ENCODE measurements around the gene SECISBP2L. TPM values are rescaled to one million over a fixed set of nuclear protein-coding genes. Genes with fewer than 3 reads are reported as not detected.

Gene SECISBP2L
- total and polyA plus RNA-seq, 9 of the 15 experiments (the other 6 are each of a cell fraction or from before 2014, with no cell fraction given) = 0.55 to 14.1 (median 10.4) TPM

DNA sequence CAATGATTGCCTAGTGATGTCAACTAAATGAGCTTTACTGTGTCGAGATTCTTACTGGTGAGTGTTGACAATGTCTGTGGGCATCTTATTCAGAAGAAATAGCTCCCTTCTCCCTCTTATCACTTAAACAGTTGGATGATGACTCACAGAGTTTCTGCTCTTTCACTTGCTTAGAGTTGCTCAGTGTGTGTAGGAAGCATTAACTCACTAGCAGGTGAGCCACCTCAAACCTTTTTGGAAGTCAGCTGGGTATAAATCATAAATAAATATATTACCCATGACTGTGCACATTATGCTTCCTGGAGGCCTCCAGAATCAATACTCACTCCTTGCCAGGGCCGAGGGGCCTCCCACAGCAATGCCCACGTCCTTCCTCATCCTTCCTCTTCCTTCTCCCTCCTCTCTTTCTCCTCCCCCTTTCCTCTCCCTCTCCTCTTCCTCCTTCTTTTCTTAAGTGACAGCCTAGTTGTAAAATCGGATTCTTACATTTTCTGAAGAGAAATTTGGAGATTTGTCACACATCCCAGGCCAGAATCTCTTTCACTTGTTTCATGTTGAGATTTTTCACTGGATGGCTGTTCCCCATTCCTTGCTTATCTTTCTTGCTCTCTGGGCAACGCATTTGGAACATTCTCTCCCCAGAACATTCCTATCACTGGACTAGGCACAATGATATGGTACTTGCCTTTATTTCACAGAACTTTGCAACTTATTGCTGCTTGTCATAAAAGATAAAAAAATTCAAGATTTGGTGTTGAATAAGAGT lies 100.0 kb downstream of the SECISBP2L start (continued):
- TF ChIP-seq, protein P1, sequence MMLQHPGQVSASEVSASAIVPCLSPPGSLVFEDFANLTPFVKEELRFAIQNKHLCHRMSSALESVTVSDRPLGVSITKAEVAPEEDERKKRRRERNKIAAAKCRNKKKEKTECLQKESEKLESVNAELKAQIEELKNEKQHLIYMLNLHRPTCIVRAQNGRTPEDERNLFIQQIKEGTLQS (IDR thresholded peaks at IDR 0.05) = peak; percentile 91
- TF ChIP-seq, protein P1 (CRISPR knock-in tag; conservative IDR thresholded peaks at IDR 0.05) = no peak
- TF ChIP-seq TAF1 (IDR thresholded peaks at IDR 0.05; ENCODE audit: control insufficient read depth, extremely low read depth, insufficient read depth, low read length, severe bottlenecking) (no peak), MCM7 (IDR thresholded peaks at IDR 0.05) (no peak), FOXA3 (CRISPR knock-in tag; conservative IDR thresholded peaks at IDR 0.05 in 1 of 2, IDR thresholded peaks at IDR 0.05 in 1 of 2) (peak in 1 of 2 experiments; percentile 44; a peak in 1 of 4 replicates), L3MBTL2 (IDR thresholded peaks at IDR 0.05) (no peak), EZH2 (IDR thresholded peaks at IDR 0.05; ENCODE audit: borderline replicate concordance, low read depth, low read length) (no peak), GTF2E2 (tag; IDR thresholded peaks at IDR 0.05) (peak; percentile 47; the same call in 1 of the 2 replicates), HDAC1 (IDR thresholded peaks at IDR 0.05) (no peak), ZNF263 (CRISPR knock-in tag; IDR thresholded peaks at IDR 0.05; ENCODE audit: borderline replicate concordance) (no peak), MTA2 (IDR thresholded peaks at IDR 0.05; ENCODE audit: low read depth) (no peak), TOE1 (IDR thresholded peaks at IDR 0.05; ENCODE audit: borderline replicate concordance) (no peak), TOE1 (CRISPR knock-in tag; IDR thresholded peaks at IDR 0.05; ENCODE audit: borderline replicate concordance, low read depth) (no peak), ZFPM2 (CRISPR knock-in tag; IDR thresholded peaks at IDR 0.05) (no peak), CXXC5 (CRISPR knock-in tag; IDR thresholded peaks at IDR 0.05) (no peak), TBP (optimal IDR thresholded peaks at IDR 0.05; ENCODE audit: low read depth, low read length) (no peak), ZNF699 (CRISPR knock-in tag; IDR thresholded peaks at IDR 0.05; ENCODE audit: insufficient replicate concordance) (no peak), ESRRB (CRISPR knock-in tag; IDR thresholded peaks at IDR 0.05; ENCODE audit: borderline replicate concordance) (no peak)
- TF ChIP-seq, protein P2, sequence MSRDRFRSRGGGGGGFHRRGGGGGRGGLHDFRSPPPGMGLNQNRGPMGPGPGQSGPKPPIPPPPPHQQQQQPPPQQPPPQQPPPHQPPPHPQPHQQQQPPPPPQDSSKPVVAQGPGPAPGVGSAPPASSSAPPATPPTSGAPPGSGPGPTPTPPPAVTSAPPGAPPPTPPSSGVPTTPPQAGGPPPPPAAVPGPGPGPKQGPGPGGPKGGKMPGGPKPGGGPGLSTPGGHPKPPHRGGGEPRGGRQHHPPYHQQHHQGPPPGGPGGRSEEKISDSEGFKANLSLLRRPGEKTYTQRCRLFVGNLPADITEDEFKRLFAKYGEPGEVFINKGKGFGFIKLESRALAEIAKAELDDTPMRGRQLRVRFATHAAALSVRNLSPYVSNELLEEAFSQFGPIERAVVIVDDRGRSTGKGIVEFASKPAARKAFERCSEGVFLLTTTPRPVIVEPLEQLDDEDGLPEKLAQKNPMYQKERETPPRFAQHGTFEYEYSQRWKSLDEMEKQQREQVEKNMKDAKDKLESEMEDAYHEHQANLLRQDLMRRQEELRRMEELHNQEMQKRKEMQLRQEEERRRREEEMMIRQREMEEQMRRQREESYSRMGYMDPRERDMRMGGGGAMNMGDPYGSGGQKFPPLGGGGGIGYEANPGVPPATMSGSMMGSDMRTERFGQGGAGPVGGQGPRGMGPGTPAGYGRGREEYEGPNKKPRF (IDR thresholded peaks at IDR 0.05; ENCODE audit: low read depth, low read length) = no peak
- TF ChIP-seq, protein P3, sequence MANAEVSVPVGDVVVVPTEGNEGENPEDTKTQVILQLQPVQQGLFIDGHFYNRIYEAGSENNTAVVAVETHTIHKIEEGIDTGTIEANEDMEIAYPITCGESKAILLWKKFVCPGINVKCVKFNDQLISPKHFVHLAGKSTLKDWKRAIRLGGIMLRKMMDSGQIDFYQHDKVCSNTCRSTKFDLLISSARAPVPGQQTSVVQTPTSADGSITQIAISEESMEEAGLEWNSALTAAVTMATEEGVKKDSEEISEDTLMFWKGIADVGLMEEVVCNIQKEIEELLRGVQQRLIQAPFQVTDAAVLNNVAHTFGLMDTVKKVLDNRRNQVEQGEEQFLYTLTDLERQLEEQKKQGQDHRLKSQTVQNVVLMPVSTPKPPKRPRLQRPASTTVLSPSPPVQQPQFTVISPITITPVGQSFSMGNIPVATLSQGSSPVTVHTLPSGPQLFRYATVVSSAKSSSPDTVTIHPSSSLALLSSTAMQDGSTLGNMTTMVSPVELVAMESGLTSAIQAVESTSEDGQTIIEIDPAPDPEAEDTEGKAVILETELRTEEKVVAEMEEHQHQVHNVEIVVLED (CRISPR knock-in tag; IDR thresholded peaks at IDR 0.05) = no peak
- TF ChIP-seq, protein P4, sequence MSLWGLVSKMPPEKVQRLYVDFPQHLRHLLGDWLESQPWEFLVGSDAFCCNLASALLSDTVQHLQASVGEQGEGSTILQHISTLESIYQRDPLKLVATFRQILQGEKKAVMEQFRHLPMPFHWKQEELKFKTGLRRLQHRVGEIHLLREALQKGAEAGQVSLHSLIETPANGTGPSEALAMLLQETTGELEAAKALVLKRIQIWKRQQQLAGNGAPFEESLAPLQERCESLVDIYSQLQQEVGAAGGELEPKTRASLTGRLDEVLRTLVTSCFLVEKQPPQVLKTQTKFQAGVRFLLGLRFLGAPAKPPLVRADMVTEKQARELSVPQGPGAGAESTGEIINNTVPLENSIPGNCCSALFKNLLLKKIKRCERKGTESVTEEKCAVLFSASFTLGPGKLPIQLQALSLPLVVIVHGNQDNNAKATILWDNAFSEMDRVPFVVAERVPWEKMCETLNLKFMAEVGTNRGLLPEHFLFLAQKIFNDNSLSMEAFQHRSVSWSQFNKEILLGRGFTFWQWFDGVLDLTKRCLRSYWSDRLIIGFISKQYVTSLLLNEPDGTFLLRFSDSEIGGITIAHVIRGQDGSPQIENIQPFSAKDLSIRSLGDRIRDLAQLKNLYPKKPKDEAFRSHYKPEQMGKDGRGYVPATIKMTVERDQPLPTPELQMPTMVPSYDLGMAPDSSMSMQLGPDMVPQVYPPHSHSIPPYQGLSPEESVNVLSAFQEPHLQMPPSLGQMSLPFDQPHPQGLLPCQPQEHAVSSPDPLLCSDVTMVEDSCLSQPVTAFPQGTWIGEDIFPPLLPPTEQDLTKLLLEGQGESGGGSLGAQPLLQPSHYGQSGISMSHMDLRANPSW (CRISPR knock-in tag; IDR thresholded peaks at IDR 0.05) = no peak
